H9 (cell line): ENCODE results near the gene EPS15. TPM values are rescaled to one million over a fixed set of nuclear protein-coding genes. Genes with fewer than 3 reads are reported as not detected.
"Not testable (repeated sequence)": the region's sequence is repeated elsewhere in the genome, so short reads cannot be mapped to it uniquely, and the experiment has no call there.

ENCODE experiments used
- DNase-seq: peaks from one replicate; pipeline ENCODE4 v3.0.0-alpha.2; 2017
- H2AFZ ChIP-seq: one replicate; pipeline ENCODE4 v1.6.1; 2013; ENCODE audit warnings: mild to moderate bottlenecking, low read length, control low read depth, moderate library complexity
- H2AK5ac ChIP-seq: 2 replicates; pipeline ENCODE4 v1.6.1; 2013; ENCODE audit warnings: low read length, control low read depth, mixed read lengths; ENCODE audit not compliant: insufficient read length
- H2BK120ac ChIP-seq: one replicate; pipeline ENCODE4 v1.6.1; 2013; ENCODE audit warnings: low read depth, mild to moderate bottlenecking, low read length, control low read depth, inconsistent platforms; ENCODE audit not compliant: poor library complexity, severe bottlenecking
- H2BK12ac ChIP-seq: 2 replicates; pipeline ENCODE4 v1.6.1; 2013; ENCODE audit warnings: low read length, control low read depth, mixed read lengths, low read depth; ENCODE audit not compliant: insufficient read length
- H2BK15ac ChIP-seq: 2 replicates; pipeline ENCODE4 v1.6.1; 2013; ENCODE audit warnings: low read depth, low read length, control low read depth
- H2BK20ac ChIP-seq: one replicate; pipeline ENCODE4 v1.6.1; 2013; ENCODE audit warnings: low read depth, mild to moderate bottlenecking, low read length, control low read depth, inconsistent platforms; ENCODE audit not compliant: poor library complexity, severe bottlenecking
- H2BK5ac ChIP-seq: 2 replicates; pipeline ENCODE4 v1.6.1; 2013; ENCODE audit warnings: low read length, control low read depth, mixed read lengths; ENCODE audit not compliant: insufficient read length
- H3K14ac ChIP-seq: 2 replicates; pipeline ENCODE4 v1.6.1; 2013; ENCODE audit warnings: low read length, control low read depth; ENCODE audit not compliant: insufficient read depth
- H3K18ac ChIP-seq: 2 replicates; pipeline ENCODE4 v1.6.1; 2013; ENCODE audit warnings: low read depth, mild to moderate bottlenecking, mixed read lengths, low read length, control low read depth; ENCODE audit not compliant: insufficient read length
- H3K23ac ChIP-seq: 2 replicates; pipeline ENCODE4 v1.6.1; 2013; ENCODE audit warnings: low read length, control low read depth, mixed read lengths, low read depth; ENCODE audit not compliant: insufficient read length
- H3K23me2 ChIP-seq: 2 replicates; pipeline ENCODE4 v1.6.1; 2013; ENCODE audit warnings: low read depth, mild to moderate bottlenecking, mixed read lengths, low read length, control low read depth; ENCODE audit not compliant: insufficient read length, poor library complexity, severe bottlenecking
- H3K27ac ChIP-seq: 2 replicates; pipeline ENCODE4 v1.5.1; 2013; ENCODE audit warnings: low read length, control low read depth, mixed read lengths, low read depth; ENCODE audit not compliant: insufficient read length
- H3K27me3 ChIP-seq: 2 replicates; pipeline ENCODE4 v1.6.1; 2013; ENCODE audit warnings: low read length, control low read depth, inconsistent platforms; ENCODE audit not compliant: insufficient read depth
- H3K4ac ChIP-seq: 2 replicates; pipeline ENCODE4 v1.6.1; 2013; ENCODE audit warnings: low read depth, mild to moderate bottlenecking, control low read depth, inconsistent platforms, low read length, moderate library complexity
- H3K4me1 ChIP-seq: 2 replicates; pipeline ENCODE4 v1.6.1; 2013; ENCODE audit warnings: low read length, control low read depth, inconsistent platforms; ENCODE audit not compliant: insufficient read depth
- H3K4me2 ChIP-seq: 2 replicates; pipeline ENCODE4 v1.6.1; 2013; ENCODE audit warnings: low read length, control low read depth, mixed read lengths; ENCODE audit not compliant: insufficient read length, insufficient read depth
- H3K56ac ChIP-seq: 2 replicates; pipeline ENCODE4 v1.6.1; 2013; ENCODE audit warnings: low read depth, mild to moderate bottlenecking, mixed read lengths, low read length, control low read depth; ENCODE audit not compliant: insufficient read length
- H3K79me1 ChIP-seq: 2 replicates; pipeline ENCODE4 v1.6.1; 2013; ENCODE audit warnings: low read depth, mild to moderate bottlenecking, moderate library complexity, low read length, control low read depth, inconsistent platforms; ENCODE audit not compliant: insufficient read depth, poor library complexity, severe bottlenecking
- H3K79me2 ChIP-seq: 2 replicates; pipeline ENCODE4 v1.6.1; 2013; ENCODE audit warnings: low read length, control low read depth, inconsistent platforms; ENCODE audit not compliant: insufficient read depth
- H3K9ac ChIP-seq: 2 replicates; pipeline ENCODE4 v1.6.1; 2013; ENCODE audit warnings: low read length, control low read depth, mixed read lengths; ENCODE audit not compliant: insufficient read length; ENCODE audit errors: extremely low read depth
- H3K9me3 ChIP-seq: one replicate; pipeline ENCODE4 v1.6.1; 2013; ENCODE audit warnings: low read depth, low read length, inconsistent platforms; ENCODE audit not compliant: control insufficient read depth
- H3T11ph ChIP-seq: one replicate; pipeline ENCODE4 v1.6.1; 2013; ENCODE audit warnings: mild to moderate bottlenecking, low read length, control low read depth, inconsistent platforms
- H4K20me1 ChIP-seq: one replicate; pipeline ENCODE4 v1.6.1; 2013; ENCODE audit not compliant: control insufficient read depth, insufficient read length, insufficient read depth
- H4K5ac ChIP-seq: 2 replicates; pipeline ENCODE4 v1.6.1; 2013; ENCODE audit warnings: low read depth, mild to moderate bottlenecking, mixed read lengths, low read length, control low read depth; ENCODE audit not compliant: insufficient read length
- H4K8ac ChIP-seq: replicated peaks from 2 replicates; pipeline ENCODE4 v1.6.1; 2013; ENCODE audit warnings: low read length, control low read depth, mixed read lengths, low read depth; ENCODE audit not compliant: insufficient read length
- H4K91ac ChIP-seq: 2 replicates; pipeline ENCODE4 v1.6.1; 2013; ENCODE audit warnings: low read depth, mild to moderate bottlenecking, moderate library complexity, mixed read lengths, low read length, control low read depth; ENCODE audit not compliant: insufficient read length
- H3K27ac Mint-ChIP-seq, 3 experiments: 2 replicates in 2 of 3; 3 replicates in 1 of 3; pipeline ENCODE4 v1.8.0; 2020 to 2021; ENCODE audit warnings: mixed read lengths in 3 of 3, mild to moderate bottlenecking in 1 of 3, moderate library complexity in 1 of 3
- H3K27me3 Mint-ChIP-seq: 2 replicates; pipeline ENCODE4 v1.8.0; 2021; ENCODE audit warnings: low read depth, mild to moderate bottlenecking, moderate library complexity, mixed read lengths
- H3K36me3 Mint-ChIP-seq, 3 experiments: 2 replicates in 2 of 3; 3 replicates in 1 of 3; pipeline ENCODE4 v1.8.0; 2020 to 2021; ENCODE audit warnings: low read depth in 3 of 3, mixed read lengths in 3 of 3; ENCODE audit not compliant: insufficient read depth in 1 of 3
- H3K4me1 Mint-ChIP-seq, 2 experiments: 2 replicates each; pipeline ENCODE4 v1.8.0; 2020; ENCODE audit warnings: mixed read lengths in 2 of 2
- H3K4me3 Mint-ChIP-seq, 2 experiments: 2 replicates in 1 of 2; 3 replicates in 1 of 2; pipeline ENCODE4 v1.8.0; 2020 to 2021; ENCODE audit warnings: mild to moderate bottlenecking in 2 of 2, mixed read lengths in 2 of 2, moderate library complexity in 1 of 2
- H3K9me3 Mint-ChIP-seq, 2 experiments: 2 replicates in 1 of 2; 3 replicates in 1 of 2; pipeline ENCODE4 v1.8.0; 2020; ENCODE audit warnings: mild to moderate bottlenecking in 2 of 2, mixed read lengths in 2 of 2, moderate library complexity in 1 of 2
- WGBS: extraction: QIAGEN DNeasy Blood & Tissue Kit; methylation state at CpG from one replicate; pipeline ENCODE4 v1.1.7; 2013; ENCODE audit warnings: missing lambda C conversion rate, low lambda C conversion rate, mixed read lengths; ENCODE audit not compliant: insufficient read length; ENCODE audit errors: extremely low coverage; 5-methylcytosine and 5-hydroxymethylcytosine counted together
- total RNA-seq: library from RNA; stranded (reverse); gene quantifications from 2 replicates; pipeline ENCODE4 v1.2.1, GENCODE V29; 2021
- TF ChIP-seq, protein P1 (sequence below): fragments of 200-600 bp; sonication (generic); conservative IDR thresholded peaks from 3 replicates; pipeline ENCODE4 v1.8.0; 2021; ENCODE audit warnings: antibody characterized with exemption, mild to moderate bottlenecking

The EPS15 gene
- total RNA-seq, 1 experiment from 2014 or later = 44.1 TPM

DNA sequence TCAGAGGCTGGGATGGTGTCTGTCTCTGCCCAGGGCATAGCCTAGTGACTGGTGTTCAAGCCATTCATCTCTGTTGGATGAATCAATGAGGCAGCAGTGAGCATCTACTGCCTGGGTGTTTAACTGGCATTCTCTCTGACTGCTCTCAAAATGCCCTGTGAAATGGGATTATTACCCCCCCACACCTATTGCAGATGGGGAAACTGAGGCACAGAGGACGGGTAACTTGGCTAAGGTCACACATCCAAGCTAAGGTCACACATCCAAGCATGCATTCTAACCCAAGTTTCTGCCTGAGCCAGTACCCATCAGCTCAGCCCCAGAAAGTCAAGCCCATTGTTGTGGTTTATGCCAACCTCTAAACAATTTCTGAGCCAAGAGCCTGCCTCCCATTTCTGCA, 193.7 kb downstream of the EPS15 start:
- Histone ChIP-seq H3K23me2 (peaks cover 3% of the 10 kb centered on the region), H3K14ac (no peak overlapping the region), H2BK120ac (no peak overlapping the region), H4K20me1 (no peaks in the 10 kb centered on the region), H3K4me1 (no peaks in the 10 kb centered on the region), H2AFZ (no peak overlapping the region), H4K91ac (no peak overlapping the region), H3K23ac (no peak overlapping the region), H3K9me3 (no peaks in the 10 kb centered on the region), H4K5ac (no peak overlapping the region), H2BK15ac (no peak overlapping the region), H2AK5ac (no peak overlapping the region), H3K79me2 (no peaks in the 10 kb centered on the region), H2BK12ac (no peak overlapping the region), H3K27me3 (no peaks in the 10 kb centered on the region; the same call in 1 of the 2 replicates), H3T11ph (no peak overlapping the region), H3K4ac (no peak overlapping the region), H3K4me2 (no peak overlapping the region), H3K79me1 (no peaks in the 10 kb centered on the region), H3K9ac (no peak overlapping the region), H2BK5ac (no peak overlapping the region), H4K8ac (no peak overlapping the region), H3K18ac (no peak overlapping the region), H3K56ac (no peak overlapping the region), H2BK20ac (no peak overlapping the region), H3K27ac (no peak overlapping the region)
- H3K9me3 Mint-ChIP-seq = no peaks in the 10 kb centered on the region
- H3K36me3 Mint-ChIP-seq = no peaks in the 10 kb centered on the region
- no peak overlapping the region for H3K27ac Mint-ChIP-seq
- peaks cover 13 to 30% of the 10 kb centered on the region in 2 experiments for H3K4me1 Mint-ChIP-seq
- peaks cover 16% of the 10 kb centered on the region for H3K27me3 Mint-ChIP-seq
- TF ChIP-seq, protein P1, sequence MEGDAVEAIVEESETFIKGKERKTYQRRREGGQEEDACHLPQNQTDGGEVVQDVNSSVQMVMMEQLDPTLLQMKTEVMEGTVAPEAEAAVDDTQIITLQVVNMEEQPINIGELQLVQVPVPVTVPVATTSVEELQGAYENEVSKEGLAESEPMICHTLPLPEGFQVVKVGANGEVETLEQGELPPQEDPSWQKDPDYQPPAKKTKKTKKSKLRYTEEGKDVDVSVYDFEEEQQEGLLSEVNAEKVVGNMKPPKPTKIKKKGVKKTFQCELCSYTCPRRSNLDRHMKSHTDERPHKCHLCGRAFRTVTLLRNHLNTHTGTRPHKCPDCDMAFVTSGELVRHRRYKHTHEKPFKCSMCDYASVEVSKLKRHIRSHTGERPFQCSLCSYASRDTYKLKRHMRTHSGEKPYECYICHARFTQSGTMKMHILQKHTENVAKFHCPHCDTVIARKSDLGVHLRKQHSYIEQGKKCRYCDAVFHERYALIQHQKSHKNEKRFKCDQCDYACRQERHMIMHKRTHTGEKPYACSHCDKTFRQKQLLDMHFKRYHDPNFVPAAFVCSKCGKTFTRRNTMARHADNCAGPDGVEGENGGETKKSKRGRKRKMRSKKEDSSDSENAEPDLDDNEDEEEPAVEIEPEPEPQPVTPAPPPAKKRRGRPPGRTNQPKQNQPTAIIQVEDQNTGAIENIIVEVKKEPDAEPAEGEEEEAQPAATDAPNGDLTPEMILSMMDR = no peak
- no CpG with 5 or more reads among the region's 1 CpG for WGBS
- H3K4me3 Mint-ChIP-seq = no peak overlapping the region
- DNase-seq = no peak

DNA sequence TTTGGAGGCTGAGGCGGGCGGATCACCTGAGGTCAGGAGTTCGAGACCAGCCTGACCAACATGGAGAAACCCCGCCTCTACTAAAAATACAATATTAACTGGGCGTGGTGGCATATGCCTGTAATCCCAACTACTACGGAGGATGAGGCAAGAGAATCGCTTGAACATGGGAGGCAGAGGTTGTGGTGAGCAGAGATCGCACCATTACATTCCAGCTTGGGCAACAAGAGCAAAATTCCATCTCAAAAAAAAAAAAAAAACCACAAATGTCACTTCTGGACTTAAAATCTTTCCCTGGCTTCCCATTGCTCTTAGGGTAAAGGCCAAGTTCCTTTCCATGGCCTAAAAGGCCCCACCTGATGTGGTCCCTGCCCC, 194.1 kb downstream of the EPS15 start:
- H3K4me1 Mint-ChIP-seq = peaks cover 13 to 30% of the 10 kb centered on the region in 2 experiments
- H3K56ac ChIP-seq, H4K8ac ChIP-seq, H2AFZ ChIP-seq, H2BK12ac ChIP-seq, H3K9me3 ChIP-seq, H3K9me3 Mint-ChIP-seq, H3K23me2 ChIP-seq, H3T11ph ChIP-seq, H3K18ac ChIP-seq, H2AK5ac ChIP-seq, H3K4me3 Mint-ChIP-seq, H4K20me1 ChIP-seq, H3K4me1 ChIP-seq, DNase-seq, H2BK20ac ChIP-seq, H3K4me2 ChIP-seq, H3K79me1 ChIP-seq, H4K91ac ChIP-seq, H3K27ac Mint-ChIP-seq, H2BK120ac ChIP-seq, H3K9ac ChIP-seq, H3K23ac ChIP-seq, H3K79me2 ChIP-seq, H2BK15ac ChIP-seq, H4K5ac ChIP-seq, H3K4ac ChIP-seq, H3K36me3 Mint-ChIP-seq, H3K27me3 ChIP-seq, H3K27ac ChIP-seq, H2BK5ac ChIP-seq, H3K14ac ChIP-seq: not testable (repeated sequence)
- no CpG with 5 or more reads among the region's 8 CpGs for WGBS
- H3K27me3 Mint-ChIP-seq = peaks cover 16% of the 10 kb centered on the region
